HG02852 (cell line): ENCODE results near the gene SELE.
A peak's percentile ranks its signal among the peaks of the same experiment; 100 is the strongest.
"Not testable (repeated sequence)": the region's sequence is repeated elsewhere in the genome, so short reads cannot be mapped to it uniquely, and the experiment has no call there.

Experiments
- ATAC-seq: cut with Tn5 transposase; IDR thresholded peaks from one replicate; pipeline ENCODE4 v1.9.1; 2021; ENCODE audit warnings: mild to moderate bottlenecking, moderate library complexity; ENCODE audit not compliant: unreplicated experiment

The SELE gene

DNA sequence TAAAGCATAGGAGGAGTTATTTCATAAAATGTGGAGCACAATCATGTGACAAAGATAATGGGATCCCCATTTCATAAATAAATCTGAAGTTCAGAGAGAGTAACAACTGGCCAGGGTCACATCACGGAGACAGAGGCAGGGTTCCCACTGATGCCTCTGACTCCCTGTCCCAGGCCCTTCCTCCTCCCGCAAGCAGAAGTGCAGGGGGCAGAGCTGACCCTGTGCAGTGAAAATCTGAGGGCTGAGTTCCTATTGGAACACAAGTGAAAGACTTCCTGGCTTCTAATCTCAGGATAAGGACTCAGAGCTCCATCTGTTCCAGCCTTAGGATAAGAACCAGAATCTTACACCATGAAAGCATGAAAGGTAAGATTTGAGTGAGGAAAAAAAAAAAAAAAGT, 44.5 kb downstream of the SELE start:
- ATAC-seq: no peak

DNA sequence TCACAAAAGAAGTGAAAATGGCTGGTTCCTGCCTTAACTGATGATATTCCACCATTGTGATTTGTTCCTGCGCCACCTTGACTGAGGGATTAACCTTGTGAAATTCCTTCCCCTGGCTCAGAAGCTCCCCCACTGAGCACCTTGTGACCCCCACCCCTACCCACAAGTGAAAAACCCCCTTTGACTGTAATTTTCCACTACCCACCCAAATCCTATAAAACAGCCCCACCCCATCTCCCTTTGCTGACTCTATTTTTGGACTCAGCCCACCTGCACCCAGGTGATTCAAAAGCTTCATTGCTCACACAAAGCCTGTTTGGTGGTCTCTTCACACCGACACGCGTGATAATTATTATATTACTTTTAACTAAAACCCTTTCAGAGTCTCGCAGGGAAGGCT, 45.5 kb downstream of the SELE start:
- not testable (repeated sequence) for ATAC-seq

DNA sequence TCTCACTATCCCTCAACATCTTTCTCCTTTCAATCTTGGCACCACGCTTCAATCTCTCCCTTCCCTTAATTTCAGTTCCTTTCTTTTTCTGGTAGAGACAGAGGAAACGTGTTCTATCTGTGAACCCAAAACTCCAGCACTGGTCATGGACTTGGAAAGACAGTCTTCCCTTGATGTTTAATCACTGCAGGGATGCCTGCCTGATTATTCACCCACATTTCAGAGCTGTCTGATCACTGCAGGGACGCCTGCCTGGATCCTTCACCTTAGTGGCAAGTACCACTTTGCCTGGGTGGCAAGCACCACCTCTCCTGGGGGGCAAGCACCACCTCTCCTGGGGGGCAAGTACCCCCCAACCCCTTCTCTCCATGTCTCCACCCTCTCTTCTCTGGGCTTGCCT, 50.2 kb downstream of the SELE start:
- ATAC-seq: no peak

DNA sequence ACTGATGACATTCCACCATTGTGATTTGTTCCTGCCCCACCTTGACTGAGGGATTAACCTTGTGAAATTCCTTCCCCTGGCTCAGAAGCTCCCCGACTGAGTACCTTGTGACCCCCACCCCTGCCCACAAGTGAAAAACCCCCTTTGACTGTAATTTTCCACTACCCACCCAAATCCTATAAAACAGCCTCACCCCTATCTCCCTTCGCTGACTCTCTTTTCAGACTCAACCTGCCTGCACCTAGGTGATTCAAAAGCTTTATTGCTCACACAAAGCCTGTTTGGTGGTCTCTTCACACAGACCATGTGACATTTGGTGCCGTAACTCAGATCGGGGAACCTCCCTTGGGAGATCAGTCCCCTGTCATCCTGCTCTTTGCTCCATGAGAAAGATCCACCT, 50.7 kb downstream of the SELE start:
- ATAC-seq: not testable (repeated sequence)

DNA sequence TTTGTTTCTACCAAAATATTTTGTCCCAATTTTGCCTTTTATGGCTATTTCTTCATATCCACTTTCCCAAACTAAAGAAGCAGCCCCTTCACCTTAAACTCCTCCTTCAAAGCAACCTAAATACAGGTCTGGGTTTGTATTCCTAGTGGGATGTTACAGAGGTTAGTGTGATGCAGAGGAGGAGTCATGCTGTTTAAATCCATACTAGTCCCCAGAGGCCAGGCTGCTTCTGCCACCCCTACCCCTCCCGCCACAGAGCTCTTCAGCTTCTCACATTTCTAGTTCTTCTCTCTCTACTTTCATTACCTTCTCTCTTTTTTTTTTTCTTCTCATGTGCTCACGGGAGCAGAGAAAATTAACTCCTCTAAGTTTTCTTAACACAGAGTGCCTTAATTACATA, 51.8 kb downstream of the SELE start:
- ATAC-seq: no peak

DNA sequence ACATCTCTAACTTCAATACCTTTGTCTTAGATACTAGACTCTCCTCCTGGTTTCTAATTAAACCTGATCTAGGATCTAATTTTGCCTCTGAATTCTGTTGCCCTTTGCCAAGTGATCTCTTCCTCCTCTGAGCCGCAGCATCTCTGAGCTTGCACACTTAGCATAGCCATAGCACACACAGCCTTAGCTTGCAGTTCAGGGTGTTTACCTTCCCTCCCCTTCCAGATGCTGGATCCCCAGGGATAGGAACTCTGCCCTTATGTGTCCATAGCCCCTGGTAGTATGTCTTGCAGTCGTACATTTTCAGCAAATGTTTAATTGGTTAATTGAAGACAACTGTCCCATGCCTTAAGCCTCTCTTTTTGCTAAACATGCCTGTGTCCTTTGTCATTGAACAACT, 52.7 kb downstream of the SELE start:
- ATAC-seq: peak; percentile 29

DNA sequence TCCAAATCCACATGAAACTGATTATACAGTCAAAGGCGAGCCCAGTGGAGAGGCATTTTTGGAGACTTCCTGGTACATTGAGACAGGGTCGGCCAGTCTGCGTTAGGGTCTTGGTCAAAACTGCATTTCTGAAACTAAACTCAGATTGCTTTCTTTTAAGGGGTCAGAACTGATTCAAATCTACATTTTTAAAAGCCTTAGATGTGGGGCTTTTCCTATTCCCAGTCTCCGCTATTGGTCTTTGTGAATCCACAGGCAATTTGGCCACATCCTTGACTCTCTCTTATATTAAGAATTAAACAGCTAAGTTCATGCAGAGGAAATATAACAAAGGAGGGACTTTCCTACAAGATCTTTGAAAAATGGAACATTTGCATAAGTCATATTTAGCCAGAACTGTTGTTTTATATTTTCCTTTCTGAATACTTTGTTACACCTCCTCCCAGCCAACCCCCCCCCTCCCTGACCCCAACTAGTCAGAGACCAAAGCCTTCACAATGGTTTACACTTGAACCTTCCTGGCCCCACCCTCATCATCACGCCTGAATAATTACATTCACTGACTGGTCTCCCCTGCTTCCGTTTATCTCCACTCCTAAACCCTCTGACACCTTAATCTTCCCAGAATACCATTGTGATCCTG, 53.4 kb downstream of the SELE start:
- ATAC-seq: peak; percentile 64

DNA sequence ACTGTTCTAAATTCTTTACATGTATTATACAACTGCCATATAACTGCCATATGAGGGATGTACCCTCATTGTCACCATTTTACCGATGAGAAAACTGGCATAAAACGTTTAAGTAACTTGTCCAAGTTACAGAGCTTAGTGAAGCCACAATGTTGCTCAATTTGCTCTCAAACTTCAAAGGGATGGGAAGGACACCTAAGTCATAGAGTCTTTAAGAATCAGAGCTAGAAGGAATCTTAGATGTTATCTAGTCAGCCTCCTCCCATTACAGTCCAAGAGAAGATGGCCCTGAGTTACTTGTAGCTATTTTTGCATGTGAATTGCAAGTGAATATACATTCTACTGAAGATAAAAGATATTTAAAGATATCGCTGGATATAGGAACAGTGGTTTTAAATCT, 54.2 kb downstream of the SELE start:
- no peak for ATAC-seq

DNA sequence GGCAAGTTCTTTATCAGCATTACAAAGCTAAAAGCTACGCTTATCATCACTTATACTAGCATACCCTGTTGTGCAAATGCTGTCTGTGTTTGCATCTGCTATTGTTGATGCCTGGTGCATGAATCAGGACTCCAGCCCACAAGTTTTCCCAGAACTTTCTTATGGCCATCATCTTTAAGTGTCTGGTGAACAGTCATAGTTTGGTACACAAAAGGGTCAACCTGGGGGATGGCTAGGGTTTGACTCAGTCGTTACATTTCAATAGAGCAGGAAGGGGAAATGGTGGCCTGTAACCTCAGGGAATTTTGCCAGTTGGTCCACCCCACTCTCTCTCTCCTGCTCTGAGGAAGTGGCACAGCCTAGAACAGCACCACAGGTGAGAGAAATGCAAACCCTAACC, 57.9 kb downstream of the SELE start:
- no peak for ATAC-seq
